OCI-LY3 (cell line): ENCODE data around the gene DST.

Experiments used
- H2AFZ ChIP-seq: fragments of 200-600, 300-600 bp; shearing (Covaris generic); 2 replicates; pipeline ENCODE4 v1.6.0; 2014; ENCODE audit warnings: antibody characterized with exemption, low read depth, low read length
- H3K27ac ChIP-seq: fragments of 200-600, 300-600 bp; sonication (generic); 2 replicates; pipeline ENCODE4 v1.5.1; 2014; ENCODE audit warnings: mild to moderate bottlenecking, low read length, moderate library complexity, mixed read lengths
- H3K27me3 ChIP-seq: fragments of 200-600, 300-600 bp; sonication (generic); 2 replicates; pipeline ENCODE4 v1.6.1; 2014; ENCODE audit warnings: low read depth, low read length, mixed read lengths
- H3K36me3 ChIP-seq: fragments of 200-600, 300-600 bp; sonication (generic); replicated peaks from 2 replicates; pipeline ENCODE3; 2014; ENCODE audit warnings: low read depth, low read length, mixed read lengths
- H3K4me1 ChIP-seq: fragments of 300-600, 200-600 bp; sonication (generic); 2 replicates; pipeline ENCODE4 v1.6.1; 2014; ENCODE audit warnings: low read length, mixed read lengths
- H3K4me2 ChIP-seq: fragments of 200-600, 300-600 bp; sonication (generic); 2 replicates; pipeline ENCODE4 v1.6.1; 2014; ENCODE audit warnings: low read length, mixed read lengths
- H3K4me3 ChIP-seq: fragments of 300-600, 200-600 bp; sonication (generic); 2 replicates; pipeline ENCODE4 v1.5.1; 2014; ENCODE audit warnings: antibody characterized with exemption, mild to moderate bottlenecking, low read length, moderate library complexity
- H3K79me2 ChIP-seq: fragments of 300-600, 200-600 bp; shearing (Covaris generic); 2 replicates; pipeline ENCODE4 v1.6.1; 2014; ENCODE audit warnings: mild to moderate bottlenecking, low read length, mixed read lengths
- H3K9ac ChIP-seq: fragments of 300-600, 200-600 bp; shearing (Covaris generic); 2 replicates; pipeline ENCODE4 v1.6.0; 2014; ENCODE audit warnings: mild to moderate bottlenecking, low read length, moderate library complexity
- H3K9me3 ChIP-seq: fragments of 200-600, 300-600 bp; shearing (Covaris generic); 2 replicates; pipeline ENCODE4 v1.6.1; 2014; ENCODE audit warnings: low read length, mixed read lengths; ENCODE audit not compliant: insufficient read depth
- H4K20me1 ChIP-seq: fragments of 200-600, 300-600 bp; sonication (generic); 2 replicates; pipeline ENCODE4 v1.6.1; 2016; ENCODE audit warnings: low read length, mixed read lengths; ENCODE audit not compliant: insufficient read depth
- EZH2phosphoT487 ChIP-seq: fragments of 200-600 bp; shearing (Covaris generic); IDR thresholded peaks from 2 replicates; pipeline ENCODE4 v1.6.1; 2018; ENCODE audit warnings: antibody characterized with exemption, mixed run types, low read depth
- TF ChIP-seq, protein P1 (sequence below): fragments of 200-600, 300-600 bp; sonication (generic); IDR thresholded peaks from 2 replicates; pipeline ENCODE4 v1.5.1; 2014; ENCODE audit warnings: antibody characterized with exemption, low read length, low read depth

The DST gene

DNA sequence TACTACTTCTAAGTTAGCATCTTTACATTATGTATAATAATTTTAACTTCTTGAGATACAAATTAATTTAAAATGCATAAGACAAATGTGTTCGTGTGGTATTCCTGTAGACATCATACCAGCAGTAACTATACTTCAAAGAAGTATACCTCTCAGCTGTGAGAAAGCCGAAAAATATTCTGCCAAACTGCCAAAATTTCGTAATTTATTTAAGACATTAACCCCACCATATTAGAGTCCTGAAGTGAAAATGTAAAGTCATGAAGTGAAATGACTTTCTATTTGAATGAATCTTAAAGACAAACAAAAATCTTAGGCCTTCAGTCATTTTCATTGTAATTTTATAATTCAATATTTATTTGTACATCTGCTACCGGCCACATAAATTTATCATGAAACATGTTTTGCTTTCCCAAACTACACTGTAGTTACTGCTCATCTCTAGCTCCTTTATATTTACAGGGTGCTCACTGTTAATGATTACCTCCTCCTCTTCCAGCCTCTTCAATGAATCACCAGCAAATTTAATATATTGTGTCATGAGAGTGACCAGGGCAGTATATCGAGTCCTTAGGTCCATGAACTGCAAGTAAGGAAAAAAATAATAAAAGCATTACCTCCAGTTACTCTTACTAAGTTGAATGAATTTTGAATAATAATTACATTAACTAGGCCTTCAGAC lies 18.5 kb downstream of the DST start:
- TF ChIP-seq EZH2phosphoT487 = no peak
- TF ChIP-seq, protein P1, sequence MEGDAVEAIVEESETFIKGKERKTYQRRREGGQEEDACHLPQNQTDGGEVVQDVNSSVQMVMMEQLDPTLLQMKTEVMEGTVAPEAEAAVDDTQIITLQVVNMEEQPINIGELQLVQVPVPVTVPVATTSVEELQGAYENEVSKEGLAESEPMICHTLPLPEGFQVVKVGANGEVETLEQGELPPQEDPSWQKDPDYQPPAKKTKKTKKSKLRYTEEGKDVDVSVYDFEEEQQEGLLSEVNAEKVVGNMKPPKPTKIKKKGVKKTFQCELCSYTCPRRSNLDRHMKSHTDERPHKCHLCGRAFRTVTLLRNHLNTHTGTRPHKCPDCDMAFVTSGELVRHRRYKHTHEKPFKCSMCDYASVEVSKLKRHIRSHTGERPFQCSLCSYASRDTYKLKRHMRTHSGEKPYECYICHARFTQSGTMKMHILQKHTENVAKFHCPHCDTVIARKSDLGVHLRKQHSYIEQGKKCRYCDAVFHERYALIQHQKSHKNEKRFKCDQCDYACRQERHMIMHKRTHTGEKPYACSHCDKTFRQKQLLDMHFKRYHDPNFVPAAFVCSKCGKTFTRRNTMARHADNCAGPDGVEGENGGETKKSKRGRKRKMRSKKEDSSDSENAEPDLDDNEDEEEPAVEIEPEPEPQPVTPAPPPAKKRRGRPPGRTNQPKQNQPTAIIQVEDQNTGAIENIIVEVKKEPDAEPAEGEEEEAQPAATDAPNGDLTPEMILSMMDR = no peak
- Histone ChIP-seq H4K20me1 (no peaks in the 10 kb centered on the region), H3K9me3 (no peaks in the 10 kb centered on the region), H3K4me2 (no peak overlapping the region), H3K27me3 (peaks cover 6% of the 10 kb centered on the region; the same call in 1 of the 2 replicates), H3K9ac (no peak overlapping the region), H3K36me3 (no peaks in the 10 kb centered on the region), H2AFZ (no peak overlapping the region), H3K4me3 (no peak overlapping the region), H3K27ac (no peak overlapping the region), H3K79me2 (no peaks in the 10 kb centered on the region), H3K4me1 (peaks cover 13% of the 10 kb centered on the region; the same call in 1 of the 2 replicates)

DNA sequence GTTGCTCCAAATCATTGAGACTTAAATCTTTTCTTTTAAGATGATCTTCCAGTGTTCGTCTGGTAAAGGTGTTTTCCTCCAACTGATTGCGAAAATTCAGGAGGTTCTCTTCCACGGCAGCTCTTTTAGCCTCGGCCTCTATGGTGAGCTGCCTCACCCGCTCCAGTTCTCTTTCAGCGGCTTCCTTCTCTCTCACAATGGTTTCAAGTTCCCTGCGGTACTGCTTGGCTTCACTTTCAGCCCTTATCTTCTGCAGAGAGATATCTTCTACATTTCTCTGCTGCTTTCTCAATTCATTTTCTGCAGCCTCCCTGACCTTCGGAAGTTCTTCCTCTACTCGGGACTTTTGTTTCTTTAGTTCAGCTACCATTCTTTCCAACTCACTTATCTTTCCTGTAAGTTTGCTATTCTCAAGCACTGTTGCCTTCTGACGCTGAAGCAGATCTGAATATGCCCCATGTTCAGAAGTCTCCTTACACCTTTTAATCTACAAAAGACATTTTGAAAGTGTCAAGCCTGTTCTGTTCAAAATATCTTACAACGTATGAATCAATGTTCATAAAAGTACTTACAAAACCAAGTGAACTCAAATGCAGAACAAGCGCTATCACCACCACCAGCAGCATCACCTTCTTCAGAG lies 22.3 kb downstream of the DST start:
- H3K9me3 ChIP-seq = no peaks in the 10 kb centered on the region
- peak overlapping the region; percentile 4 for H3K9ac ChIP-seq
- H3K4me3 ChIP-seq = peak overlapping the region; percentile 65
- peak overlapping the region; percentile 68 for H3K4me2 ChIP-seq
- H3K36me3 ChIP-seq = no peaks in the 10 kb centered on the region
- peaks cover 13% of the 10 kb centered on the region; the same call in 1 of the 2 replicates for H3K4me1 ChIP-seq
- no peak overlapping the region for H3K27ac ChIP-seq
- no peak for TF ChIP-seq EZH2phosphoT487
- TF ChIP-seq, protein P1 = no peak
- H2AFZ ChIP-seq = peak overlapping the region; percentile 66
- no peaks in the 10 kb centered on the region for H3K79me2 ChIP-seq
- H3K27me3 ChIP-seq = peaks cover 18% of the 10 kb centered on the region
- H4K20me1 ChIP-seq = no peaks in the 10 kb centered on the region

DNA sequence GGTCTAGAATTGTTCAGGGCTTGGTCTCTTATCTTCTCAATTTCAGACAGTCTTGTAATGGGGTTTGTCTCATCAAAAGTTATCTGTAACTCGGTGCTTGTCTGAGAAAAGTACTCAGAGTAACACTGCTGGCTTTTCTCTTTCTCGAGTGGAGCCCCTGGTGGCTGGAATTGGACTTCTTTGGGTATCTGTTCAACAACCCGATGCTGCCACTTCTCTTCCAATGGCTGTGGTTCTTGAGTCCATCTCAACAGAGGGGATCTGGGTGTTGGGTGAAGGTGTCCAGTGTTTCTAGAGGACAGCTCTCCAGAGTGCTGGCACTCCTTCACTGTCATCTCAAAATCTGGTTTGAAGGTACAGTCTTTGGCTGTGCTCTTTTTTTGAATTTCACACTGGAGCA lies 24.6 kb downstream of the DST start:
- Histone ChIP-seq H3K79me2 (no peaks in the 10 kb centered on the region), H3K27me3 (peaks cover 18% of the 10 kb centered on the region), H3K4me1 (peaks cover 13% of the 10 kb centered on the region; the same call in 1 of the 2 replicates), H3K36me3 (no peaks in the 10 kb centered on the region), H3K4me3 (no peak overlapping the region), H3K4me2 (no peak overlapping the region), H3K27ac (no peak overlapping the region), H2AFZ (no peak overlapping the region), H3K9ac (no peak overlapping the region), H3K9me3 (no peaks in the 10 kb centered on the region), H4K20me1 (no peaks in the 10 kb centered on the region)
- TF ChIP-seq EZH2phosphoT487 = no peak
- TF ChIP-seq, protein P1 = peak; percentile 31

DNA sequence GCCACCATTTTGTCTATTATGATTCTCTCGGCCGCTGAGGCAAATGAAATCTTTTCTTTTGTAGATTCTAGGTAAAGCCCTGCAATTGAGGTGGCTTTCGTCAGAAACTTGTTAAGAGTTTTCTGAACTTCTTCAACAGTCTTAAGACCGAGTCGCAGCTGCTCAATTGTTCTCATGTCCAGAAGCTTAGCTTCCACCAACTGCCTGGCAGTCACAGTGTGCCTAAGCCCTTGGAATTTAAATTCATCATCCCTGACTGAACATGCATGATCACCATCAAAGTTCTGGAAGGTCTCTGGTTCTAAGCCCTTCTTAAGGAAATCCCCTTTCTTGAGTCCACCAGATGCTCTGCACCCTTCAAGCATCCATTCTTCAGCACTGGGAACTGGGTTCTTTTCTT lies 25.7 kb downstream of the DST start:
- Histone ChIP-seq H3K27me3 (peaks cover 18% of the 10 kb centered on the region), H3K9ac (no peak overlapping the region), H3K4me2 (no peak overlapping the region), H3K27ac (no peak overlapping the region), H4K20me1 (no peaks in the 10 kb centered on the region), H2AFZ (no peak overlapping the region), H3K9me3 (no peaks in the 10 kb centered on the region), H3K36me3 (no peaks in the 10 kb centered on the region), H3K79me2 (no peaks in the 10 kb centered on the region), H3K4me1 (peaks cover 13% of the 10 kb centered on the region; the same call in 1 of the 2 replicates), H3K4me3 (no peak overlapping the region)
- no peak for TF ChIP-seq EZH2phosphoT487
- TF ChIP-seq, protein P1 = no peak
